Loucy (cell line): Measurements from ENCODE around the gene CLSTN1.

Source experiments
- H2AFZ ChIP-seq: fragments of 200-600 bp; sonication (generic); 2 replicates; pipeline ENCODE4 v1.6.0; 2016; ENCODE audit warnings: antibody characterized with exemption, mild to moderate bottlenecking, low read length, moderate library complexity
- H3F3A ChIP-seq: fragments of 200-600 bp; 2 replicates; pipeline ENCODE4 v1.6.0; 2016; ENCODE audit warnings: antibody characterized with exemption, low read depth, mild to moderate bottlenecking
- H3K27me3 ChIP-seq: fragments of 200-600 bp; sonication (generic); 2 replicates; pipeline ENCODE4 v1.6.1; 2014; ENCODE audit warnings: low read length, mild to moderate bottlenecking; ENCODE audit not compliant: insufficient read depth, poor library complexity, severe bottlenecking
- H3K36me3 ChIP-seq: fragments of 200-600 bp; sonication (generic); 2 replicates; pipeline ENCODE4 v1.6.1; 2016; ENCODE audit warnings: low read length; ENCODE audit not compliant: insufficient read depth
- H3K4me1 ChIP-seq: fragments of 200-600 bp; sonication (generic); 2 replicates; pipeline ENCODE4 v1.5.1; 2014; ENCODE audit warnings: low read length, mild to moderate bottlenecking; ENCODE audit not compliant: insufficient read depth, poor library complexity, severe bottlenecking
- H3K4me2 ChIP-seq: fragments of 200-600 bp; sonication (generic); 2 replicates; pipeline ENCODE4 v1.6.0; 2014; ENCODE audit warnings: antibody characterized with exemption, low read length, low read depth, mild to moderate bottlenecking; ENCODE audit not compliant: poor library complexity, severe bottlenecking
- H3K4me3 ChIP-seq: fragments of 200-600 bp; sonication (generic); 2 replicates; pipeline ENCODE4 v1.5.1; 2014; ENCODE audit warnings: low read length, mild to moderate bottlenecking, mixed read lengths; ENCODE audit not compliant: poor library complexity, severe bottlenecking
- H3K79me2 ChIP-seq: fragments of 200-600 bp; sonication (generic); 2 replicates; pipeline ENCODE4 v1.6.1; 2014; ENCODE audit warnings: low read length; ENCODE audit not compliant: insufficient read depth
- H3K9ac ChIP-seq: fragments of 200-600 bp; sonication (generic); 2 replicates; pipeline ENCODE4 v1.6.0; 2014; ENCODE audit warnings: mild to moderate bottlenecking, low read depth, low read length, moderate library complexity; ENCODE audit not compliant: poor library complexity, severe bottlenecking
- H3K9me2 ChIP-seq: fragments of 200-600 bp; sonication (generic); replicated peaks from 2 replicates; pipeline ENCODE4 v1.6.1; 2016; ENCODE audit warnings: low read depth, low read length, mixed read lengths
- H3K9me3 ChIP-seq: fragments of 200-600 bp; sonication (generic); 2 replicates; pipeline ENCODE4 v1.6.1; 2014; ENCODE audit warnings: mild to moderate bottlenecking, antibody characterized with exemption, low read length, low read depth; ENCODE audit not compliant: insufficient read depth
- H4K20me1 ChIP-seq: fragments of 200-600 bp; sonication (generic); 2 replicates; pipeline ENCODE4 v1.6.0; 2014; ENCODE audit warnings: antibody characterized with exemption, low read length, mild to moderate bottlenecking; ENCODE audit not compliant: insufficient read depth, poor library complexity, severe bottlenecking
- EZH2phosphoT487 ChIP-seq: fragments of 200-600 bp; IDR thresholded peaks from 2 replicates; pipeline ENCODE4 v1.6.1; 2018; ENCODE audit warnings: antibody characterized with exemption, mild to moderate bottlenecking, moderate library complexity, borderline replicate concordance
- TF ChIP-seq, protein P1 (sequence below): fragments of 200-600 bp; sonication (generic); conservative IDR thresholded peaks from 2 replicates; pipeline ENCODE4 v1.5.1; 2014; ENCODE audit warnings: mild to moderate bottlenecking, antibody characterized with exemption, low read length

The CLSTN1 gene

DNA sequence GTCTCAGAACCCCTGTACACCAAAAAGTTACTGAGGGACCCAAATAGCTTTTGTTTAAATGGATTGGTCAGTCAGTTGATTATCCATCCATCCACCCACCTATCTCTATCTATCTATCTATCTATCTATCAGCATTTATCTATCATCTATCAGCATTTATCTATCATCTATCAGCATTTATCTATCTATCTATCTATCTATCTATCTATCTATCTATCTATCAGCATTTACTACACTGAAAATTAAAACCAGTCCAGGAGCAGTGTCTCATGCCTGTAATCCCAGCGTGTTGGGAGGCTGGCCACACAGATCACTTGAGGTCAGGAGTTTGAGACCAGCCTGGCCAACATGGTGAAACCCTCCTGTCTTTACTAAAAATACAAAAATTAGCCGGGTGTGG, 47.1 kb downstream of the CLSTN1 start:
- Histone ChIP-seq H4K20me1 (no peaks in the 10 kb centered on the region), H3K4me1 (no peaks in the 10 kb centered on the region), H3K27me3 (no peaks in the 10 kb centered on the region), H3K9me2 (no peaks in the 10 kb centered on the region), H3K79me2 (peaks cover 51% of the 10 kb centered on the region), H3K9me3 (no peaks in the 10 kb centered on the region), H3K4me2 (no peak overlapping the region), H3K36me3 (peaks cover 14% of the 10 kb centered on the region), H3F3A (no peaks in the 10 kb centered on the region), H2AFZ (no peak overlapping the region), H3K4me3 (no peak overlapping the region), H3K9ac (no peak overlapping the region)
- no peak for TF ChIP-seq EZH2phosphoT487
- TF ChIP-seq, protein P1, sequence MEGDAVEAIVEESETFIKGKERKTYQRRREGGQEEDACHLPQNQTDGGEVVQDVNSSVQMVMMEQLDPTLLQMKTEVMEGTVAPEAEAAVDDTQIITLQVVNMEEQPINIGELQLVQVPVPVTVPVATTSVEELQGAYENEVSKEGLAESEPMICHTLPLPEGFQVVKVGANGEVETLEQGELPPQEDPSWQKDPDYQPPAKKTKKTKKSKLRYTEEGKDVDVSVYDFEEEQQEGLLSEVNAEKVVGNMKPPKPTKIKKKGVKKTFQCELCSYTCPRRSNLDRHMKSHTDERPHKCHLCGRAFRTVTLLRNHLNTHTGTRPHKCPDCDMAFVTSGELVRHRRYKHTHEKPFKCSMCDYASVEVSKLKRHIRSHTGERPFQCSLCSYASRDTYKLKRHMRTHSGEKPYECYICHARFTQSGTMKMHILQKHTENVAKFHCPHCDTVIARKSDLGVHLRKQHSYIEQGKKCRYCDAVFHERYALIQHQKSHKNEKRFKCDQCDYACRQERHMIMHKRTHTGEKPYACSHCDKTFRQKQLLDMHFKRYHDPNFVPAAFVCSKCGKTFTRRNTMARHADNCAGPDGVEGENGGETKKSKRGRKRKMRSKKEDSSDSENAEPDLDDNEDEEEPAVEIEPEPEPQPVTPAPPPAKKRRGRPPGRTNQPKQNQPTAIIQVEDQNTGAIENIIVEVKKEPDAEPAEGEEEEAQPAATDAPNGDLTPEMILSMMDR = no peak

DNA sequence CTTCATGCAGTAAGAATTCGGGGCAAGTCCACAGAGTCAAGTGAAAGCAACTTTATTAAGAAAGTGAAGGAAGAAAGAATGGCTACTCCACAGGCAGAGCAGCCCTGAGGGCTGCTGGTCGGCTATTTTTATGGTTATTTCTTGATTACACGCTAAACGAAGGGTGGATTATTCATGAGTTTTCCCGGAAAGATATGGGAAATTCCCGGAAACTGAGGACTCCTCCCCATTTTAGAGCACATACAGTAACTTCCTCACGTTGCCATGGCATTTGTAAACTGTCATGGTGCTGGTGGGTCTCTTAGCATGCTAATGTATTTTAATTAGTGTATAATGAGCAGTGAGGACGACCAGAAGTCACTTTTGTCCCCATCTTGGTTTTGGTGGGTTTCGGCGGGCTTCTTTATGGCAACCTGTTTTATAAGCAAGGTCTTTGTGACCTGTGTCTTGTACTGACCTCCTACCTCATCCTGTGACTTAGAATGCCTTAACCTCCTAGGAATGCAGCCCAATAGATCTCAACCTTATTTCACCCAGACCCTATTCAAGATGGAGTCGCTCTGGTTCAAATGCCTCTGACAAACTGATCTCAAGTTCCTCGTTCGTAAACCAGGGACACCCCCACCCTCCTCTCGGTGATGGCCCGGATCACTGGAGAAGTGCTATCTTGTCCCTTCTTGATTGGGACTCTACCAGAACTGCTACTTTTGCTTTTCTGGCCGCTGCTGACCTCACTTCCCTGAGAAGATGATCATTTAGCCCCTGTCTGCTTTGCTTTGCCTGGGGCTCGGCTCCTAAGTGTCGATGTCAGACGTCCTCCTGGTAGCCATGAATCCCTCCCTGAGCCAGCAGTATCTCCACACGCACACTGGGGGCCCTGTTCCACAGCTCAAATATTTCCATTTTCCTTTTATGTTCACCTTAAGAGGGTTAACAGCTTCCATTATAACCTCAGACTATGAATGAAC, 48.8 kb downstream of the CLSTN1 start:
- Histone ChIP-seq H3K36me3 (peaks cover 14% of the 10 kb centered on the region), H3F3A (no peaks in the 10 kb centered on the region), H3K9me3 (no peaks in the 10 kb centered on the region), H3K9ac (no peak overlapping the region), H4K20me1 (no peaks in the 10 kb centered on the region), H2AFZ (no peak overlapping the region), H3K9me2 (no peaks in the 10 kb centered on the region), H3K4me3 (no peak overlapping the region), H3K4me1 (no peaks in the 10 kb centered on the region), H3K4me2 (no peak overlapping the region), H3K27me3 (no peaks in the 10 kb centered on the region), H3K79me2 (peaks cover 40% of the 10 kb centered on the region)
- no peak for TF ChIP-seq EZH2phosphoT487
- TF ChIP-seq, protein P1 = no peak

DNA sequence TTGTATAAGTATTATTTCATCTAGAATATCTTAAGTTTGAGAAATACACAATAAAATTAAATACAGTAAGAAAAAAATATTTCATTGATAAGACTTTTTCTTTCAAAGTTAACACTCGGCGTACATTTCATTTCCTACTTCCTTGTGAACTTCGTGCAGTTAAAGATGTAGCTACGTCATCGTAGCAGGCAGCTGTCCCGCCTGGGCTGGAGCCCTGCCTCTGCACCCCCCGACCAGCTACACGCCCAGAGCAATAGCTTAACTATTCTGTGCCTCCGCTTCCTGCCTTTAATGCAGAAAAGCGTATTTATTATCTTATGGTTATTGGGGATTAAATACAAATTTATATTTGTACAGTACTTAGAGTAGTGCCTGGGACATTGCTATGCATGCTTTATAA, 53.5 kb downstream of the CLSTN1 start:
- no peak overlapping the region for H2AFZ ChIP-seq
- no peaks in the 10 kb centered on the region for H3F3A ChIP-seq
- H3K79me2 ChIP-seq = peaks cover 16% of the 10 kb centered on the region; the same call in 1 of the 2 replicates
- H3K4me1 ChIP-seq = no peaks in the 10 kb centered on the region
- H3K9ac ChIP-seq = no peak overlapping the region
- H4K20me1 ChIP-seq = peaks cover 4% of the 10 kb centered on the region
- no peak for TF ChIP-seq EZH2phosphoT487
- TF ChIP-seq, protein P1 = no peak
- H3K9me2 ChIP-seq = no peaks in the 10 kb centered on the region
- H3K27me3 ChIP-seq = no peaks in the 10 kb centered on the region
- H3K4me2 ChIP-seq = no peak overlapping the region
- no peak overlapping the region for H3K4me3 ChIP-seq
- peaks cover 14% of the 10 kb centered on the region for H3K36me3 ChIP-seq
- no peaks in the 10 kb centered on the region for H3K9me3 ChIP-seq
